C4-2B (cell line): ENCODE results near the gene TSPYL6.

ENCODE experiments used
- CTCF ChIP-seq: fragments of 450-650 bp; conservative IDR thresholded peaks from 2 replicates; pipeline ENCODE4 v1.5.1; 2017; ENCODE audit warnings: mild to moderate bottlenecking
- ZFX ChIP-seq: fragments of 450-650 bp; IDR thresholded peaks from 2 replicates; pipeline ENCODE4 v1.6.1; 2017

DNA sequence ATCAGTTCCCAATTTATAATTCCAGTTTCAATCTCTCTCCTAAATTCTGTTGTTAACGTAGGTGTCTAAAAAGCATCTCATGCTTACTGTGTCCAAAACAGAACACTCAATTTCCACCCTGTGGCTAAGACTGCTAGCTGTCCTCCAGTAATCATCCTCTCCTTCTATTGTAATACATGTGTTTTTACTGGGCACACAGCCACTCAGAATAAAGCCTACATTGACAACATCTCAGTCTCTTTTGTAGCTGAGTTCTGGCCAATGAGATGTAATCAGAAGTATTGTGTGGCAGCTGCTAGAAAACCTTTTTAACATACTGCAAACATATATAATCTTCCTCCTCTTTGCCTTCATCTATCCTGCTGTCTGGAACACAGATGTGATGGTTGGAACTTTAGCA, 29.4 kb upstream of the TSPYL6 start:
- TF ChIP-seq CTCF, result no peak
- no peak for TF ChIP-seq ZFX
